ENCODE data around the gene FARS2. TPM values are rescaled to one million over a fixed set of nuclear protein-coding genes. Genes with fewer than 3 reads are reported as not detected.

Gene FARS2
- total and polyA plus RNA-seq, 4 donors, result 6.3 to 14.2 (median 10.5) TPM

GRCh38 chr6:5706124-5707033, 445.1 kb downstream of the FARS2 start:
- intact Hi-C loops (cut with DNase I), result no loop called here

GRCh38 chr6:5707281-5708045, 446.1 kb downstream of the FARS2 start:
- no peaks in the 10 kb centered on the region for H3K9me3 ChIP-seq (ENCODE audit: control insufficient read depth, low read length)
- 96% methylated on average over 17 of the region's 17 CpGs for WGBS, 2 donors
- no peaks in the 10 kb centered on the region for H3K27me3 ChIP-seq (ENCODE audit: control insufficient read depth in 1 of 2, insufficient read depth in 2 of 2, low read length in 1 of 2)
- no peaks in the 10 kb centered on the region for H3K36me3 ChIP-seq (ENCODE audit: control insufficient read depth in 1 of 2, insufficient read depth in 2 of 2, low read length in 1 of 2)
- ATAC-seq (ENCODE audit: low FRiP score) (no peak), DNase-seq (no peak)
- intact Hi-C loops (cut with DNase I), result no loop called here
- H3K4me1 ChIP-seq (ENCODE audit: control insufficient read depth in 1 of 2, insufficient read depth in 2 of 2, low read length in 2 of 2), result no peaks in the 10 kb centered on the region
- no peak overlapping the region for H3K27ac ChIP-seq (ENCODE audit: low read depth in 1 of 2, low read length in 2 of 2)
- H3K4me3 ChIP-seq (ENCODE audit: low read length in 2 of 2), result no peak overlapping the region

More at GRCh38 chr6:5706124-5707033, 445.1 kb downstream of the FARS2 start:
- Histone ChIP-seq H3K4me1 (ENCODE audit: control insufficient read depth in 1 of 2, insufficient read depth in 2 of 2, low read length in 2 of 2) (no peaks in the 10 kb centered on the region), H3K36me3 (ENCODE audit: control insufficient read depth in 1 of 2, insufficient read depth in 2 of 2, low read length in 1 of 2) (no peaks in the 10 kb centered on the region), H3K27me3 (ENCODE audit: control insufficient read depth in 1 of 2, insufficient read depth in 2 of 2, low read length in 1 of 2) (no peaks in the 10 kb centered on the region), H3K9me3 (ENCODE audit: control insufficient read depth, low read length) (no peaks in the 10 kb centered on the region), H3K27ac (ENCODE audit: low read depth in 1 of 2, low read length in 2 of 2) (no peak overlapping the region), H3K4me3 (ENCODE audit: low read length in 2 of 2) (no peak overlapping the region)
- ATAC-seq (ENCODE audit: low FRiP score), result no peak
- WGBS, 2 donors, result 94% methylated on average over 19 of the region's 19 CpGs
- DNase-seq, result no peak

DNA sequence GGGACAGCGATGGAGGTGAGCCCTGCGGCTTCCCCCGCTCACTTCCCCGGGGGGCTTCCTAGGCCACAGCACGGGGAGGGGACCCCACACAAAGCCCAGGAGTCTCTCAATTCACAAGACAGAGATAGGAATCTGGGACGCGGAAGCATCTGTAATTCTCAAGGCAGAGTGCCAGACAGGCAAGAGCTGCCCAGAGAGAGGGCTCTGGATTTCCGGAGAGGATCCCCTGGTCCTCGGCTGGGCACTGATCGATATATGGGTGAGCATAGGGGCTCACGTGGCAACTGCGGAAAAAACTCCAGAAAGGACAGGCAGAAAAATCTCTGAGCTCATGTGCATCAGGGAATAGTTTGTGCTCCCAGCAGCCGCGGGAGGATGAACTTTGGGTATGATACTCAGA, 449.2 kb downstream of the FARS2 start:
- Histone ChIP-seq H3K9me3 (ENCODE audit: control insufficient read depth, low read length) (no peaks in the 10 kb centered on the region), H3K36me3 (ENCODE audit: control insufficient read depth in 1 of 2, insufficient read depth in 2 of 2, low read length in 1 of 2) (no peaks in the 10 kb centered on the region), H3K4me3 (ENCODE audit: low read length in 2 of 2) (no peak overlapping the region), H3K27ac (ENCODE audit: low read depth in 1 of 2, low read length in 2 of 2) (no peak overlapping the region), H3K4me1 (ENCODE audit: control insufficient read depth in 1 of 2, insufficient read depth in 2 of 2, low read length in 2 of 2) (no peaks in the 10 kb centered on the region), H3K27me3 (ENCODE audit: control insufficient read depth in 1 of 2, insufficient read depth in 2 of 2, low read length in 1 of 2) (no peaks in the 10 kb centered on the region)
- intact Hi-C loops (cut with DNase I), result no loop called here
- no peak for DNase-seq
- ATAC-seq (ENCODE audit: low FRiP score), result no peak
- WGBS, 2 donors, result 87 to 90% methylated on average over 14 of the region's 14 CpGs

- H3K4me1 ChIP-seq (ENCODE audit: control insufficient read depth in 1 of 2, insufficient read depth in 2 of 2, low read length in 2 of 2), result no peaks in the 10 kb centered on the region
- DNase-seq, result no peak
- intact Hi-C loops (cut with DNase I), result no loop called here
- no peak overlapping the region for H3K27ac ChIP-seq (ENCODE audit: low read depth in 1 of 2, low read length in 2 of 2)
- no peak overlapping the region for H3K4me3 ChIP-seq (ENCODE audit: low read length in 2 of 2)
- no peak for ATAC-seq (ENCODE audit: low FRiP score)
- no peaks in the 10 kb centered on the region for H3K27me3 ChIP-seq (ENCODE audit: control insufficient read depth in 1 of 2, insufficient read depth in 2 of 2, low read length in 1 of 2)
- H3K36me3 ChIP-seq (ENCODE audit: control insufficient read depth in 1 of 2, insufficient read depth in 2 of 2, low read length in 1 of 2), result no peaks in the 10 kb centered on the region
- WGBS, 2 donors, result 47 to 53% methylated on average over 4 of the region's 4 CpGs
- H3K9me3 ChIP-seq (ENCODE audit: control insufficient read depth, low read length), result no peaks in the 10 kb centered on the region
Observed at GRCh38 chr6:5710936-5711335, 449.6 kb downstream of the FARS2 start.

GRCh38 chr6:5712349-5713215, 451.3 kb downstream of the FARS2 start:
- Histone ChIP-seq H3K36me3 (ENCODE audit: control insufficient read depth in 1 of 2, insufficient read depth in 2 of 2, low read length in 1 of 2) (no peaks in the 10 kb centered on the region), H3K9me3 (ENCODE audit: control insufficient read depth, low read length) (peaks cover 2% of the 10 kb centered on the region), H3K4me1 (ENCODE audit: control insufficient read depth in 1 of 2, insufficient read depth in 2 of 2, low read length in 2 of 2) (no peaks in the 10 kb centered on the region), H3K4me3 (ENCODE audit: low read length in 2 of 2) (no peak overlapping the region), H3K27me3 (ENCODE audit: control insufficient read depth in 1 of 2, insufficient read depth in 2 of 2, low read length in 1 of 2) (no peaks in the 10 kb centered on the region), H3K27ac (ENCODE audit: low read depth in 1 of 2, low read length in 2 of 2) (no peak overlapping the region)
- ATAC-seq (ENCODE audit: low FRiP score) (no peak), DNase-seq (no peak)
- intact Hi-C loops (cut with DNase I), result no loop called here
- 88 to 92% methylated on average over 10 of the region's 10 CpGs for WGBS, 2 donors

DNA sequence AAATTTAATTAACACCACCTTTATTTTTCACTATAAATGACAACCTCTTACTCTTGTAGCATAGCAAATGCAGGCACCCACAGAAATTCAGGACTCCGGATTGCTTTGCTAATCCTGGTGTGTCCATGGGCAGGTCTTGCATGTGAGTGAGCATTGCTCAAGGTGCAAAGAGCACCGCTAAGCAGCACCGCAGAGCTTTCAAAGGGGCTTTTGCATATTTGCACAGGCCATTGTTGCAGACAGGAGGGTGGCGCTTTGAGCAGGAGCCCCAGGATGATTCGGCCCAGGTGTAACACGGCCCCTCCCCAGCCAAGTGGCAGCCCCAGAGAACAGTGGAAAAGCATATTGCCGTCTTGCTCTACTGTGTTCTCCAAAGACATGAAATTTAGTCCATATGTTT, 452.2 kb downstream of the FARS2 start:
- H3K27me3 ChIP-seq (ENCODE audit: control insufficient read depth in 1 of 2, insufficient read depth in 2 of 2, low read length in 1 of 2), result no peaks in the 10 kb centered on the region
- no peaks in the 10 kb centered on the region for H3K4me1 ChIP-seq (ENCODE audit: control insufficient read depth in 1 of 2, insufficient read depth in 2 of 2, low read length in 2 of 2)
- no peak overlapping the region for H3K4me3 ChIP-seq (ENCODE audit: low read length in 2 of 2)
- peaks cover 2% of the 10 kb centered on the region for H3K9me3 ChIP-seq (ENCODE audit: control insufficient read depth, low read length)
- 72 to 81% methylated on average over 7 of the region's 7 CpGs for WGBS, 2 donors
- no peaks in the 10 kb centered on the region for H3K36me3 ChIP-seq (ENCODE audit: control insufficient read depth in 1 of 2, insufficient read depth in 2 of 2, low read length in 1 of 2)
- DNase-seq (no peak), ATAC-seq (ENCODE audit: low FRiP score) (no peak)
- intact Hi-C loops (cut with DNase I), result no loop called here
- H3K27ac ChIP-seq (ENCODE audit: low read depth in 1 of 2, low read length in 2 of 2), result no peak overlapping the region

- ATAC-seq (ENCODE audit: low FRiP score) (no peak), DNase-seq (no peak)
- H3K4me3 ChIP-seq (ENCODE audit: low read length in 2 of 2), result no peak overlapping the region
- WGBS, 2 donors, result 93 to 94% methylated on average over 5 of the region's 5 CpGs
- no peak overlapping the region for H3K27ac ChIP-seq (ENCODE audit: low read depth in 1 of 2, low read length in 2 of 2)
- H3K27me3 ChIP-seq (ENCODE audit: control insufficient read depth in 1 of 2, insufficient read depth in 2 of 2, low read length in 1 of 2), result no peaks in the 10 kb centered on the region
- intact Hi-C loops (cut with DNase I), result no loop called here
- peaks cover 2% of the 10 kb centered on the region for H3K9me3 ChIP-seq (ENCODE audit: control insufficient read depth, low read length)
- H3K36me3 ChIP-seq (ENCODE audit: control insufficient read depth in 1 of 2, insufficient read depth in 2 of 2, low read length in 1 of 2), result no peaks in the 10 kb centered on the region
- no peaks in the 10 kb centered on the region for H3K4me1 ChIP-seq (ENCODE audit: control insufficient read depth in 1 of 2, insufficient read depth in 2 of 2, low read length in 2 of 2)
Observed at GRCh38 chr6:5718231-5718947, 457.1 kb downstream of the FARS2 start.
